CD4-positive, alpha-beta T cell treated with Interleukin-12 subunit alpha and Interleukin-12 subunit beta, for 1 hour (primary cell): ENCODE measurements around the gene C17orf58.
"Not testable (repeated sequence)": the region's sequence is repeated elsewhere in the genome, so short reads cannot be mapped to it uniquely, and the experiment has no call there.

Experiments
- DNase-seq: peaks from one replicate; pipeline ENCODE4 v3.0.0-alpha.2; 2020

C17orf58 gene

GRCh38 chr17:67996301-67997171 is at the start of gene C17orf58:
Gene C17orf58 (minus strand): TSS chr17:67996469. CDS start chr17:67996198, 271 bp downstream.
- DNase-seq, result not testable (repeated sequence)

GRCh38 chr17:68036304-68037147 is 40.3 kb upstream of the C17orf58 start:
- DNase-seq, result no peak

- DNase-seq, result peak; percentile 97
Measured at GRCh38 chr17:68035523-68036303, 39.4 kb upstream of the C17orf58 start, which contains the start of gene KPNA2. Gene KPNA2 (plus strand): TSS chr17:68035735. CDS start chr17:68037133, 1,398 bp downstream.

GRCh38 chr17:68035131-68035522 is 38.9 kb upstream of the C17orf58 start:
- no peak for DNase-seq

- no peak for DNase-seq
Measured at GRCh38 chr17:68034452-68034776, 38.1 kb upstream of the C17orf58 start.

- DNase-seq, result no peak
Measured at GRCh38 chr17:68033636-68034451, 37.6 kb upstream of the C17orf58 start.

- no peak for DNase-seq
Measured at GRCh38 chr17:68029512-68030215, 33.4 kb upstream of the C17orf58 start.

- DNase-seq, result not testable (repeated sequence)
Measured at GRCh38 chr17:68022547-68022946, 26.3 kb upstream of the C17orf58 start.

GRCh38 chr17:68021963-68022362 is 25.7 kb upstream of the C17orf58 start:
- DNase-seq, result no peak

- DNase-seq, result not testable (repeated sequence)
Measured at GRCh38 chr17:68020791-68021190, 24.5 kb upstream of the C17orf58 start.

GRCh38 chr17:68020409-68020756 is 24.1 kb upstream of the C17orf58 start:
- no peak for DNase-seq

GRCh38 chr17:68019675-68020408 is 23.6 kb upstream of the C17orf58 start:
- DNase-seq, result peak; percentile 98

- no peak for DNase-seq
Measured at GRCh38 chr17:68019336-68019674, 23.0 kb upstream of the C17orf58 start.

GRCh38 chr17:68018493-68018892 is 22.2 kb upstream of the C17orf58 start:
- not testable (repeated sequence) for DNase-seq

- no peak for DNase-seq
Measured at GRCh38 chr17:68016838-68017237, 20.6 kb upstream of the C17orf58 start.

GRCh38 chr17:68015081-68015723 is 18.9 kb upstream of the C17orf58 start:
- DNase-seq, result no peak

- DNase-seq, result no peak
Measured at GRCh38 chr17:68013385-68013784, 17.1 kb upstream of the C17orf58 start.

GRCh38 chr17:68011199-68011665 is 15.0 kb upstream of the C17orf58 start:
- peak; percentile 62 for DNase-seq

- no peak for DNase-seq
Measured at GRCh38 chr17:68006797-68007196, 10.5 kb upstream of the C17orf58 start.

GRCh38 chr17:68004201-68004600 is 7.9 kb upstream of the C17orf58 start:
- DNase-seq, result no peak
